ENCODE measurements around the gene LSR. TPM values are rescaled to one million over a fixed set of nuclear protein-coding genes. Genes with fewer than 3 reads are reported as not detected.

Gene LSR
- 0.30 and 1.0 TPM in 2 replicates for total RNA-seq

DNA sequence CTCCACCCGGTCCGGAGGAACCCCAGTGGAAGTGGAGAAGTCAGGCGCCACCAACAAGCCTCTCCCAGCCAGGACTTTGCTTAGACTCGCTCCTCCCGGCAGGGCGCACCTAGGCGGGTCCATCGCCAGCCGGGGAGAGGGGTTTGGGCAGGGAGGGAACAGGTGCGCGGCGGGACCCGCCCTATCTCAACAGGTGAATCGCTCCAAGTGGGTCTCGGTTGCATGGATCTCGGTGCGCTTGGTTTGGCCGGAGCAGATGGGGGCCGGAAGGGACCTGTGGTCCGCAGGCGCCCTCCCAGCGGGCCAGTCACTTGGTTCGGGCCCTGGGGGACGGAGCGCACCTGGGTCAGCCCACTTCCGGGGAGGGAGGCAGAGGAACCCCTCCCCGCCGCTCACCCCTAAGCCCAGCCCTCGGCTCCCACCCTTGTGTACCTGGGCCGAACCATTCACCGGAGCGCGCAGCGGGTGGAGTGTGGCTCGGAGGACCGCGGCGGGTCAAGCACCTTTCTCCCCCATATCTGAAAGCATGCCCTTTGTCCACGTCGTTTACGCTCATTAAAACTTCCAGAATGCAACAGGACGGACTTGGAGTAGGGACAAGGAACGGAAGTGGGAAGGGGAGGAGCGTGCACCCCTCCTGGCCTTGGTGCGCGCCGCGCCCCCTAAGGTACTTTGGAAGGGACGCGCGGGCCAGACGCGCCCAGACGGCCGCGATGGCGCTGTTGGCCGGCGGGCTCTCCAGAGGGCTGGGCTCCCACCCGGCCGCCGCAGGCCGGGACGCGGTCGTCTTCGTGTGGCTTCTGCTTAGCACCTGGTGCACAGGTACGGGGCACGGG, at the start of gene LSR:
Gene LSR, plus strand, starts transcription at position 693 of the 836 bp plus-strand sequence. Its CDS starts 21 bp downstream, at position 714.
- Mint-ChIP-seq H3K9me3 (peaks cover 10% of the 10 kb centered on the region), H3K27me3 (ENCODE audit: low read depth) (peaks cover 60% of the 10 kb centered on the region), H3K27ac (no peak within 1 kb of the TSS), H3K4me3 (ENCODE audit: low read depth) (peak within 1 kb of the TSS; percentile 69), H3K36me3 (ENCODE audit: low read depth) (no peaks in the 10 kb centered on the region), H3K4me1 (ENCODE audit: low read depth) (peaks cover 4% of the 10 kb centered on the region)
- intact Hi-C loops (cut with micrococcal nuclease), result no loop called here
- no peak for DNase-seq (ENCODE audit: low spot score)

GRCh38 chr19:35199481-35199880, 49.3 kb upstream of the LSR start:
- intact Hi-C loops (cut with micrococcal nuclease), result no loop called here
- no peak overlapping the region for H3K27ac Mint-ChIP-seq
- H3K4me3 Mint-ChIP-seq (ENCODE audit: low read depth), result no peak overlapping the region
- no peak for DNase-seq (ENCODE audit: low spot score)
- H3K36me3 Mint-ChIP-seq (ENCODE audit: low read depth), result no peaks in the 10 kb centered on the region
- H3K4me1 Mint-ChIP-seq (ENCODE audit: low read depth), result peaks cover 17% of the 10 kb centered on the region
- H3K9me3 Mint-ChIP-seq, result no peaks in the 10 kb centered on the region
- H3K27me3 Mint-ChIP-seq (ENCODE audit: low read depth), result peaks cover 2% of the 10 kb centered on the region

DNA sequence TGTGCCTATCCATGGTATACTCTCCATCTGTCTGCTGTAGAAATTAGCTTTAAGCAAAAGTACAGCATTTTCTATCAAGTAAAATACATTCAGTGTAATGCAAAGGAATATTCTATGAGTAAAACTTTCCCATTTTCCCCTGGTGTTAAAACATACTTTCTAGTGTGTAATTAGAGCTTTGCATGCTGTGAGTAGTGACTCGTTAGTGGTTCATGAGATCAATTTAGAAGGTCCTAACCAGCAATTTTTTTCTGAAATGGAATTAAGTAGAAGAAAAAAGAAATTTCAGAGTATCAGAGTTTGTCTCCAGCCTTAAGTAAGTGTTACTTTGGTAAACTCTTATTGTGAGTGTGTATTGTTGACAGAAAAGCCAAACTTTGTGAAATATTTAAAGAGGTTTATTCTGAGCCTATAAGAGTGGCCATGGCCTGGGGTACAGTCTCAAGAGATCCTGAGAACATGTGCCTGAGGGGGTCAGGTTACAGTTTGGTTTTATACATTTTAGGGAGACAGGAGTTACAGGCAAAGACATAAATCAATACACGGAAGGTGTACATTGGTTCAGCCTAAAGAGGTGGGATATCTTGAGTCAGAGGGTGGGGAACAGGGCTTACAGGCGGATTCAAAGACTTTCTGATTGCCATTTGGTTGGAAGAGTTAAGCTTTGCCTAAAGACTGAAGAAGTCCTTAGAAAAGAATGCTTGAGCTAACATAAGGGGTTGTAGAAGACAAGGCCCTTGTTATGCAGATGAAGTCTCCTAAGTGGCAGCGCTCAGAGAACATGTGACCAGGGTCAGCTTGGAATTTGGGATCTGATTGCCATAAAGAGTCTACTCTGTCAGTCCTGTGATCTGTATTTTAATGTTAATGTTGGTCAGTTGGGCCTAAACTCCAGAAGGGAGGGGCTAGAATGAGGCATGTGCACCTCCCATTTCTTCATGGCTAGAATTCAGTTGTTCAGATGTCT, 45.8 kb upstream of the LSR start:
- H3K4me3 Mint-ChIP-seq (ENCODE audit: low read depth), result no peak overlapping the region

DNA sequence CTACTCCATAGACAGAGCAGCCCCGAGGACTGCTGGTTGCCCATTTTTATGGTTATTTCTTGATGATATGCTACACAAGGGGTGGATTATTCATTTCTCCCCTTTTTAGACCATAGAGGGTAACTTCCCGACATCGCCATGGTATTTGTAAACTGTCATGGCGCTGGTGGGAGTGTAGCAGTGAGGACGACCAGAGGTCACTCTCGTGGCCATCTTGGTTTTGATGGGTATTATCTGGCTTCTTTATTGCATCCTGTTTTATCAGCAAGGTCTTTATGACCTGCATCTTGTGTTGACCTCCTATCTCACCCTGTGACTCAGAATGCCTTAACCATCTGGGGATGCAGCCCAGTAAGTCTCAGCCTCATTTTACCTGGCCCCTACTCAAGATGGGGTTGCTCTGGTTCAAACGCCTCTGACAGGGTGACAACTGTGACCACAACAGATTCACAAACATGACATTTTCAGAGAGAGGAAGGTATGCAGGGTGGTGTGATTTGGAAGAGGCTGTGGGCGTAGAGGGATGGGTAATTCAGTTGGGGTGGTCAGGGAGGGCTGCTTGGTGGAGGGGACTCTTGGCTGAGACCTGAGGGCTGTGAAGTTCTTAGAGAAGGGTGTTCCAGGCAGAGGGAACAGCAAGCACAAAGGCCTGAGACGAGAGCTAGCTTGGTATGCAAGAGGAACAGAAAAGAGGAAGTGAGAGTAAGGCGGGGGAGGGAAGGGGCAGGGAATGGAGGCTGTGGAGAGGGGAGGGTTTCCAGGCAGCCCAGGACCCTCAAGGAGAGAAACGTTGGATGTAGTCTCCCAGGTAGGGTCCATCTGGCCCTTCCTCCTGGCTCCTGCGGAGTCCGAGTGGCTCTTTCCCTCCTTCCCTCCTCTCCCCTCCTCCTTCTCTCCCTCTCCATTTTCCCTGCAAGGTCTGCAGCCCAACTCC, 43.7 kb upstream of the LSR start:
- Mint-ChIP-seq H3K4me1 (ENCODE audit: low read depth) (peaks cover 56% of the 10 kb centered on the region), H3K27ac (peak overlapping the region; percentile 91), H3K9me3 (peaks cover 4% of the 10 kb centered on the region), H3K36me3 (ENCODE audit: low read depth) (peaks cover 4% of the 10 kb centered on the region), H3K27me3 (ENCODE audit: low read depth) (no peaks in the 10 kb centered on the region), H3K4me3 (ENCODE audit: low read depth) (no peak overlapping the region)
- intact Hi-C loops (cut with micrococcal nuclease), result loop anchor here (5.0 kb wide), 1 partner anchor 62 kb away; the partner anchor contains the start of gene USF2
- DNase-seq (ENCODE audit: low spot score), result no peak

More for the DNA sequence above, 45.8 kb upstream of the LSR start:
- Mint-ChIP-seq H3K9me3 (peaks cover 2% of the 10 kb centered on the region), H3K27me3 (ENCODE audit: low read depth) (peaks cover 2% of the 10 kb centered on the region), H3K4me1 (ENCODE audit: low read depth) (peaks cover 47% of the 10 kb centered on the region), H3K36me3 (ENCODE audit: low read depth) (peaks cover 2% of the 10 kb centered on the region), H3K27ac (peak overlapping the region; percentile 54)
- intact Hi-C loops (cut with micrococcal nuclease), result no loop called here
- no peak for DNase-seq (ENCODE audit: low spot score)

DNA sequence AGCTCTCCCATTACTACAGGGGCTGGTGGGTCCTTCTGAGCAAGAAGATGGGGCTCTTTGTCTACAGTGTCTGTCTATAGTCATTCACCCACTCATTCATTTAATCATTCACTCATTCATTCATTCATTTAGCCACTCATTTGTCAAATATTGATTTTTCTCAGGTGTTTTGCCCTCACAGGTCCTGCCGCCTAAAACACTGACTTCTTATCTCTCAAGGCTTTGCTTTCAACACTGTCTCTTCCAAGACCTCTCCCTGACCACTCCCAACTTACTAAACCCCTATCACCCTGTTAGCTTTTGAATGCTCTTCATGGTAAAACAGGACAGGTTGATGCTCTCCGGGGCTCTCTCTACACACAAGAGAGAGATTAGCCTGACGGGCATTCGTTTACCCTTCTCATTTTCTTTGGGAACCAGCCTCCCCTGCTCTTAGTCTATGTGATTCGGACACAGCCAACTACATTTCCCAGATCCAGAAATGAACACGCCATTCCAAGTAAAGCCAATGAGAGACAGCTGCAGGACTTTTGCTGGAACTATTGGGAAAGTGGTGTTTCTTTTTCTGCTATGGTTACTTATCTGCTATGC, 43.0 kb upstream of the LSR start:
- peak overlapping the region; percentile 91 for H3K27ac Mint-ChIP-seq
- intact Hi-C loops (cut with micrococcal nuclease), result loop anchor here (1.0 to 5.0 kb wide), 3 partner anchors 22 to 61 kb away; partner anchors contain the start of genes FXYD5 and USF2
- no peak for DNase-seq (ENCODE audit: low spot score)
- H3K4me3 Mint-ChIP-seq (ENCODE audit: low read depth), result no peak overlapping the region
- H3K4me1 Mint-ChIP-seq (ENCODE audit: low read depth), result peaks cover 58% of the 10 kb centered on the region
- H3K9me3 Mint-ChIP-seq, result peaks cover 4% of the 10 kb centered on the region
- no peaks in the 10 kb centered on the region for H3K27me3 Mint-ChIP-seq (ENCODE audit: low read depth)
- H3K36me3 Mint-ChIP-seq (ENCODE audit: low read depth), result peaks cover 4% of the 10 kb centered on the region

- peak; percentile 56 for DNase-seq (ENCODE audit: low spot score)
- intact Hi-C loops (cut with micrococcal nuclease), result loop anchor here (1.0 to 5.0 kb wide), 3 partner anchors 22 to 61 kb away; partner anchors contain the start of genes FXYD5 and USF2
- H3K4me1 Mint-ChIP-seq (ENCODE audit: low read depth), result peaks cover 57% of the 10 kb centered on the region
- peaks cover 4% of the 10 kb centered on the region for H3K36me3 Mint-ChIP-seq (ENCODE audit: low read depth)
- H3K4me3 Mint-ChIP-seq (ENCODE audit: low read depth), result peak overlapping the region; percentile 51
- H3K27me3 Mint-ChIP-seq (ENCODE audit: low read depth), result no peaks in the 10 kb centered on the region
- H3K9me3 Mint-ChIP-seq, result peaks cover 4% of the 10 kb centered on the region
- peak overlapping the region; percentile 91 for H3K27ac Mint-ChIP-seq
Observed at GRCh38 chr19:35206379-35206778, 42.4 kb upstream of the LSR start.

DNA sequence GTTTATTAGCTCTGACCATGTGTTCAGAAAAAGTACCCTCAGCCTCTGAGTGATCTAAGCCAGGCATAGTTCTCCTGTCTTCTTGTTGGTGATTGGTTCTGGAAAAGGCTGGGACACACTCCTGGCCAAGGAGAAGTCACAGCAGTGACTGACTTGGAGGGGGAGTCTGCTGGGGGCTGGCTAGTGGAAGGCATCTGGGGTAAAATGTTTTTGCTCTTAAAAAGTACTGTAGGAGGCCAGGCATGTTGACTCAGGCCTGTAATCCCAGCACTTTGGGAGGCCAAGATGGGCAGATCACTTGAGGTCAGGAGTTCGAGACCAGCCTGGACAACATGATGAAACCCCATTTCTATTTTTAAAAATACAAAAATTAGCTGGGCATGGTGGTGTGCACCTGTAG, 41.9 kb upstream of the LSR start:
- DNase-seq (ENCODE audit: low spot score), result no peak
- Mint-ChIP-seq H3K4me3 (ENCODE audit: low read depth) (peak overlapping the region; percentile 51), H3K27ac (peak overlapping the region; percentile 91), H3K36me3 (ENCODE audit: low read depth) (peaks cover 4% of the 10 kb centered on the region), H3K27me3 (ENCODE audit: low read depth) (no peaks in the 10 kb centered on the region), H3K4me1 (ENCODE audit: low read depth) (peaks cover 60% of the 10 kb centered on the region), H3K9me3 (peaks cover 4% of the 10 kb centered on the region)
- intact Hi-C loops (cut with micrococcal nuclease), result loop anchor here (1.0 to 5.0 kb wide), 3 partner anchors 23 to 60 kb away; partner anchors contain the start of genes FXYD5 and USF2

GRCh38 chr19:35207391-35207871, 41.4 kb upstream of the LSR start:
- Mint-ChIP-seq H3K4me3 (ENCODE audit: low read depth) (no peak overlapping the region), H3K36me3 (ENCODE audit: low read depth) (peaks cover 4% of the 10 kb centered on the region), H3K4me1 (ENCODE audit: low read depth) (peaks cover 66% of the 10 kb centered on the region), H3K9me3 (peaks cover 4% of the 10 kb centered on the region), H3K27ac (peak overlapping the region; percentile 25), H3K27me3 (ENCODE audit: low read depth) (no peaks in the 10 kb centered on the region)
- no peak for DNase-seq (ENCODE audit: low spot score)
- intact Hi-C loops (cut with micrococcal nuclease), result loop anchor here (2.0 to 5.0 kb wide), 2 partner anchors 53 to 60 kb away; partner anchors contain the start of genes FXYD5 and USF2

DNA sequence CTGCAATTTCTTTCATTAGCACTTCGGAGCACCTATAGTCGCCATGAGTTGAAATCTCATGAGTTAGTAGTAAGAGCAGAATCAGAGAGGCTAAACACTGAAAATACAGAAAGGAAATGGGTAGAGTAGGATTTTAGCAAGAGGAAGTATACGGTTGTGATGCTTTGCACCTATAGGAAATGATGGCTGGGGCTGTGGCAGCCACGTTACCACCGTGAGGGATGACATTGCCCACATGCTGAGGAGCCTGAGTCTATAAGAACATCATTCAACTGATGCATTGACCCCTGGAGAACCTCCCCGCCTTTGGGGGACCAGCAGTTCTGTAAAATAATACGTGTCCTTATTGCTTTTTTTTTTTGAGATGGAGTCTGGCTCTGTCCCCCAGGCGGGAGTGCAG, 40.7 kb upstream of the LSR start:
- Mint-ChIP-seq H3K27me3 (ENCODE audit: low read depth) (no peaks in the 10 kb centered on the region), H3K9me3 (peaks cover 4% of the 10 kb centered on the region), H3K4me3 (ENCODE audit: low read depth) (no peak overlapping the region), H3K36me3 (ENCODE audit: low read depth) (peaks cover 4% of the 10 kb centered on the region), H3K4me1 (ENCODE audit: low read depth) (peaks cover 63% of the 10 kb centered on the region), H3K27ac (peak overlapping the region; percentile 44)
- no peak for DNase-seq (ENCODE audit: low spot score)
- intact Hi-C loops (cut with micrococcal nuclease), result loop anchor here (5.0 kb wide), 1 partner anchor 59 kb away; the partner anchor contains the start of gene USF2

GRCh38 chr19:35209646-35210045, 39.2 kb upstream of the LSR start:
- DNase-seq (ENCODE audit: low spot score), result no peak
- Mint-ChIP-seq H3K27me3 (ENCODE audit: low read depth) (no peaks in the 10 kb centered on the region), H3K27ac (no peak overlapping the region), H3K4me1 (ENCODE audit: low read depth) (peaks cover 70% of the 10 kb centered on the region), H3K36me3 (ENCODE audit: low read depth) (peaks cover 4% of the 10 kb centered on the region), H3K4me3 (ENCODE audit: low read depth) (no peak overlapping the region), H3K9me3 (peaks cover 4% of the 10 kb centered on the region)
- intact Hi-C loops (cut with micrococcal nuclease), result loop anchor here (5.0 kb wide), 1 partner anchor 58 kb away; the partner anchor contains the start of gene USF2

- Mint-ChIP-seq H3K27me3 (ENCODE audit: low read depth) (no peaks in the 10 kb centered on the region), H3K9me3 (peaks cover 4% of the 10 kb centered on the region), H3K4me3 (ENCODE audit: low read depth) (no peak overlapping the region), H3K4me1 (ENCODE audit: low read depth) (peaks cover 59% of the 10 kb centered on the region), H3K36me3 (ENCODE audit: low read depth) (peaks cover 4% of the 10 kb centered on the region), H3K27ac (peak overlapping the region; percentile 88)
- DNase-seq (ENCODE audit: low spot score), result peak; percentile 72
- intact Hi-C loops (cut with micrococcal nuclease), result no loop called here
Observed at GRCh38 chr19:35211545-35212230, 37.1 kb upstream of the LSR start.

All from activated T-helper 2 cell treated with anti-CD3 and anti-CD28 coated beads, Interferon-gamma antibody, Interleukin-2, Interleukin-4, amounts not matched to agents 10 μg/mL and 5 μg/mL and 100 μg/mL, durations not matched to agents 14 hours and 24 hours and 36 hours (primary cell).